Stimulated activated CD4-positive, alpha-beta T cell treated with anti-CD3 and anti-CD28 coated beads, Interleukin-15, amount 100 ng/mL, for 24 hours (primary cell): ENCODE data around the gene UBR1.
"Not testable (repeated sequence)": the region's sequence is repeated elsewhere in the genome, so short reads cannot be mapped to it uniquely, and the experiment has no call there.

Experiments used
- DNase-seq: peaks from one replicate; pipeline ENCODE4 v3.0.0-alpha.2; 2020

The UBR1 gene

GRCh38 chr15:42893911-42894310, 211.9 kb downstream of the UBR1 start:
- DNase-seq, result not testable (repeated sequence)
